LNCaP clone FGC (cell line): Measurements from ENCODE around the gene PPIL4.
A peak's percentile ranks its signal among the peaks of the same experiment; 100 is the strongest.
"Not testable (repeated sequence)": the region's sequence is repeated elsewhere in the genome, so short reads cannot be mapped to it uniquely, and the experiment has no call there.

Experiments used
- DNase-seq: peaks from one replicate; pipeline ENCODE4 v3.0.0-alpha.2; 2011; ENCODE audit warnings: low read depth
- H3K4me3 ChIP-seq: 2 replicates; pipeline ENCODE4 v1.5.1; 2011; ENCODE audit warnings: mild to moderate bottlenecking, low read depth, low read length, control low read depth
- CTCF ChIP-seq: IDR thresholded peaks from 2 replicates; pipeline ENCODE4 v1.5.1; 2012; ENCODE audit warnings: mild to moderate bottlenecking; ENCODE audit not compliant: control insufficient read depth, insufficient read depth; ENCODE audit errors: extremely low read depth

The PPIL4 gene

GRCh38 chr6:149503276-149503675, 42.6 kb downstream of the PPIL4 start:
- DNase-seq = no peak
- no peak for TF ChIP-seq CTCF
- no peak overlapping the region for H3K4me3 ChIP-seq

- TF ChIP-seq CTCF = no peak
- DNase-seq = no peak
- no peak overlapping the region for H3K4me3 ChIP-seq
Observed at GRCh38 chr6:149501768-149502167, 44.1 kb downstream of the PPIL4 start.

GRCh38 chr6:149501201-149501600, 44.6 kb downstream of the PPIL4 start:
- no peak overlapping the region for H3K4me3 ChIP-seq
- no peak for TF ChIP-seq CTCF
- no peak for DNase-seq

- H3K4me3 ChIP-seq = no peak overlapping the region
- no peak for TF ChIP-seq CTCF
- no peak for DNase-seq
Observed at GRCh38 chr6:149500096-149500495, 45.7 kb downstream of the PPIL4 start.

- no peak for TF ChIP-seq CTCF
- H3K4me3 ChIP-seq = no peak overlapping the region
- peak; percentile 73 for DNase-seq
Observed at GRCh38 chr6:149499066-149499465, 46.8 kb downstream of the PPIL4 start.

- H3K4me3 ChIP-seq = no peak overlapping the region
- DNase-seq = no peak
- TF ChIP-seq CTCF = no peak
Observed at GRCh38 chr6:149497365-149497764, 48.5 kb downstream of the PPIL4 start.

GRCh38 chr6:149496597-149496996, 49.2 kb downstream of the PPIL4 start:
- not testable (repeated sequence) for DNase-seq, H3K4me3 ChIP-seq

GRCh38 chr6:149495349-149496016, 50.4 kb downstream of the PPIL4 start:
- H3K4me3 ChIP-seq, DNase-seq: not testable (repeated sequence)

- H3K4me3 ChIP-seq, DNase-seq: not testable (repeated sequence)
Observed at GRCh38 chr6:149494810-149495209, 51.0 kb downstream of the PPIL4 start.
